ENCODE measurements around the gene TOMM22.

- TF ChIP-seq CTCF (conservative IDR thresholded peaks at IDR 0.05; ENCODE audit: low read length) = no peak
- TF ChIP-seq EZH2phosphoT487 (IDR thresholded peaks at IDR 0.05; ENCODE audit: borderline replicate concordance, low read depth, low read length) = no peak
Measured at GRCh38 chr22:38700270-38700788, 18.6 kb downstream of the TOMM22 start.
